DND-41 (cell line): ENCODE data around the gene ARHGAP9.

Experiments
- CTCF ChIP-seq: IDR thresholded peaks from 2 replicates; pipeline ENCODE4 v1.5.1; 2012; ENCODE audit warnings: borderline replicate concordance, low read length, moderate library complexity, mild to moderate bottlenecking; ENCODE audit not compliant: poor library complexity, severe bottlenecking; ENCODE audit errors: extremely low read depth
- EZH2 ChIP-seq: IDR thresholded peaks from 3 replicates; pipeline ENCODE4 v1.6.1; 2012; ENCODE audit warnings: borderline replicate concordance, low read depth, mild to moderate bottlenecking, moderate library complexity, low read length, inconsistent platforms; ENCODE audit not compliant: severe bottlenecking

- TF ChIP-seq CTCF (peak; percentile 48), EZH2 (no peak)
Measured at GRCh38 chr12:57491393-57492280, 12.0 kb upstream of the ARHGAP9 start.
